IPS-NIHi11 (cell line): ENCODE results near the gene RUNX2.
A peak's percentile ranks its signal among the peaks of the same experiment; 100 is the strongest.
"Not testable (repeated sequence)": the region's sequence is repeated elsewhere in the genome, so short reads cannot be mapped to it uniquely, and the experiment has no call there.

ENCODE experiments used
- DNase-seq: peaks from one replicate; pipeline ENCODE4 v3.0.0; 2012; ENCODE audit warnings: mixed read lengths, low spot score

The RUNX2 gene

GRCh38 chr6:45558858-45559257, 230.7 kb downstream of the RUNX2 start:
- no peak for DNase-seq

GRCh38 chr6:45560321-45560820, 232.2 kb downstream of the RUNX2 start:
- not testable (repeated sequence) for DNase-seq

GRCh38 chr6:45562171-45562570, 234.0 kb downstream of the RUNX2 start:
- no peak for DNase-seq

- no peak for DNase-seq
Observed at GRCh38 chr6:45563041-45563440, 234.9 kb downstream of the RUNX2 start.

GRCh38 chr6:45563844-45564243, 235.7 kb downstream of the RUNX2 start:
- no peak for DNase-seq

GRCh38 chr6:45566882-45567281, 238.8 kb downstream of the RUNX2 start:
- DNase-seq, result peak; percentile 45

- no peak for DNase-seq
Observed at GRCh38 chr6:45567879-45568278, 239.7 kb downstream of the RUNX2 start.

- DNase-seq, result no peak
Observed at GRCh38 chr6:45568626-45569025, 240.5 kb downstream of the RUNX2 start.

- no peak for DNase-seq
Observed at GRCh38 chr6:45569210-45569945, 241.2 kb downstream of the RUNX2 start.

GRCh38 chr6:45571159-45571558, 243.0 kb downstream of the RUNX2 start:
- DNase-seq, result no peak

GRCh38 chr6:45572833-45573232, 244.7 kb downstream of the RUNX2 start:
- no peak for DNase-seq

GRCh38 chr6:45574014-45574461, 245.9 kb downstream of the RUNX2 start:
- no peak for DNase-seq

GRCh38 chr6:45574885-45575284, 246.8 kb downstream of the RUNX2 start:
- DNase-seq, result no peak

- no peak for DNase-seq
Observed at GRCh38 chr6:45576648-45577624, 248.8 kb downstream of the RUNX2 start.

GRCh38 chr6:45577836-45578504, 249.8 kb downstream of the RUNX2 start:
- DNase-seq, result no peak

- no peak for DNase-seq
Observed at GRCh38 chr6:45584127-45584526, 256.0 kb downstream of the RUNX2 start.

GRCh38 chr6:45586216-45587171, 258.4 kb downstream of the RUNX2 start:
- no peak for DNase-seq

- DNase-seq, result no peak
Observed at GRCh38 chr6:45587229-45588060, 259.3 kb downstream of the RUNX2 start.

- DNase-seq, result no peak
Observed at GRCh38 chr6:45589367-45589766, 261.2 kb downstream of the RUNX2 start.

- no peak for DNase-seq
Observed at GRCh38 chr6:45590226-45590625, 262.1 kb downstream of the RUNX2 start.
